Stimulated activated naive CD8-positive, alpha-beta T cell treated with anti-CD3 and anti-CD28 coated beads, Interleukin-15, Interleukin-2, amounts not matched to agents 100 U/mL and 50 U/mL, for 24 hours (primary cell): ENCODE data around the gene RNF214.
"Not testable (repeated sequence)": the region's sequence is repeated elsewhere in the genome, so short reads cannot be mapped to it uniquely, and the experiment has no call there.

ENCODE experiments used
- ATAC-seq: fragments of 150-1000 bp; cut with Tn5 transposase; one replicate; pipeline ENCODE4 v1.10.0; 2021
- DNase-seq: peaks from one replicate; pipeline ENCODE4 v3.0.0; 2021

The RNF214 gene

GRCh38 chr11:117232092-117232878, at the start of gene RNF214:
Gene RNF214, plus strand, starts transcription at chr11:117232671. Its CDS starts 1,602 bp downstream, at chr11:117234273.
- ATAC-seq (peak; percentile 67), DNase-seq (peak; percentile 83)

GRCh38 chr11:117183178-117183577, 49.3 kb upstream of the RNF214 start:
- not testable (repeated sequence) for DNase-seq, ATAC-seq

- no peak for ATAC-seq
Measured at GRCh38 chr11:117183724-117184349, 48.6 kb upstream of the RNF214 start.

GRCh38 chr11:117185736-117186430, 46.6 kb upstream of the RNF214 start:
- no peak for ATAC-seq

More at GRCh38 chr11:117183724-117184349, 48.6 kb upstream of the RNF214 start:
- DNase-seq = no peak

GRCh38 chr11:117186431-117186761, 46.1 kb upstream of the RNF214 start:
- DNase-seq = no peak
- ATAC-seq = no peak

More at GRCh38 chr11:117185736-117186430, 46.6 kb upstream of the RNF214 start:
- no peak for DNase-seq

GRCh38 chr11:117187007-117187406, 45.5 kb upstream of the RNF214 start:
- no peak for DNase-seq
- ATAC-seq = no peak

- DNase-seq (no peak), ATAC-seq (no peak)
Measured at GRCh38 chr11:117187428-117187798, 45.1 kb upstream of the RNF214 start.

- no peak for DNase-seq
- ATAC-seq = no peak
Measured at GRCh38 chr11:117187799-117188481, 44.5 kb upstream of the RNF214 start.

GRCh38 chr11:117188620-117189081, 43.8 kb upstream of the RNF214 start:
- DNase-seq (no peak), ATAC-seq (no peak)

- DNase-seq = peak; percentile 20
- peak; percentile 24 for ATAC-seq
Measured at GRCh38 chr11:117189191-117189940, 43.1 kb upstream of the RNF214 start.

GRCh38 chr11:117189941-117190544, 42.4 kb upstream of the RNF214 start:
- DNase-seq = peak; percentile 1
- ATAC-seq = no peak

GRCh38 chr11:117191680-117192400, 40.6 kb upstream of the RNF214 start:
- DNase-seq = no peak
- no peak for ATAC-seq

GRCh38 chr11:117192401-117192875, 40.0 kb upstream of the RNF214 start:
- ATAC-seq = no peak
- DNase-seq = no peak

- DNase-seq (no peak), ATAC-seq (no peak)
Measured at GRCh38 chr11:117193130-117194020, 39.1 kb upstream of the RNF214 start.

GRCh38 chr11:117194267-117194666, 38.2 kb upstream of the RNF214 start:
- ATAC-seq = no peak
- DNase-seq = no peak

- ATAC-seq (no peak), DNase-seq (no peak)
Measured at GRCh38 chr11:117195258-117195657, 37.2 kb upstream of the RNF214 start.

- no peak for ATAC-seq
Measured at GRCh38 chr11:117195761-117196160, 36.7 kb upstream of the RNF214 start.

GRCh38 chr11:117197006-117197405, 35.5 kb upstream of the RNF214 start:
- DNase-seq = no peak
- ATAC-seq = no peak

More at GRCh38 chr11:117195761-117196160, 36.7 kb upstream of the RNF214 start:
- no peak for DNase-seq
